Ovary (tissue), 9 donors: ENCODE measurements around the gene TMEM232. TPM values are rescaled to one million over a fixed set of nuclear protein-coding genes. Genes with fewer than 3 reads are reported as not detected.

ENCODE experiments used
- DNase-seq, 5 donors: peaks; one replicate each; pipeline ENCODE4 v3.0.0-alpha.2; 2019 to 2020
- H3K27ac ChIP-seq, 2 donors: fragments of 200-600 bp; one replicate each; pipeline versions ENCODE4 v1.5.1 to v1.8.0; 2019 to 2022
- H3K27me3 ChIP-seq: fragments of 200-600 bp; one replicate; pipeline ENCODE4 v1.8.0; 2022
- H3K36me3 ChIP-seq: fragments of 200-600 bp; sonication (generic); one replicate; pipeline ENCODE4 v1.5.1; 2019
- H3K4me1 ChIP-seq: one replicate; pipeline ENCODE4 v1.8.1; 2013; ENCODE audit warnings: mild to moderate bottlenecking, moderate library complexity; ENCODE audit not compliant: insufficient read depth
- H3K4me3 ChIP-seq: fragments of 200-600 bp; sonication (generic); one replicate; pipeline ENCODE4 v1.5.1; 2017
- H3K9me3 ChIP-seq, 2 donors: fragments of 200-600 bp in 1 of 2; sonication (generic) in 1 of 2; one replicate each; pipeline versions ENCODE4 v1.5.1 to v1.8.1; 2013 to 2019; ENCODE audit warnings: mild to moderate bottlenecking in 1 of 2, moderate library complexity in 1 of 2
- EP300 ChIP-seq: sonication (generic); formaldehyde crosslinking; IDR thresholded peaks from one replicate; pipeline ENCODE4 v1.6.1; 2017; ENCODE audit warnings: antibody characterized with exemption
- POLR2A ChIP-seq: fragments of 450-650 bp; IDR thresholded peaks from one replicate; pipeline ENCODE4 v1.6.1; 2017; ENCODE audit warnings: antibody characterized with exemption, mild to moderate bottlenecking, moderate library complexity
- WGBS, 3 donors: extraction: QIAGEN DNeasy Blood & Tissue Kit in 1 of 3; methylation state at CpG; one replicate each; pipeline versions ENCODE4 v1.1.5 to v1.1.7; 2013 to 2017; 5-methylcytosine and 5-hydroxymethylcytosine counted together
- intact Hi-C, 4 donors: fragments of 100-400 bp; cut with DNase I; formaldehyde crosslinking; loops; one replicate each; pipeline versions ENCODE4 v1.11.0 to v1.15.1; 2022 to 2023
- polyA plus RNA-seq, 2 donors: library from polyadenylated mRNA; stranded (reverse); fragments of 200-250 nt in 1 of 2; fragments of 350-450 nt in 1 of 2; fragmentation: Illumina TruSeq in 1 of 2; extraction: RNeasy Lipid Tissue Mini Kit (QIAGEN cat#74804) in 1 of 2; gene quantifications; one replicate each; pipeline ENCODE4 v1.2.3, GENCODE V29; 2013 to 2014
- total RNA-seq, 7 donors: library from RNA; depleted of rRNA in 2 of 7; stranded (reverse); fragments of >200 nt in 2 of 7; fragmentation: NEBNext Ultra II Directional in 3 of 7; extraction: Animal tissue kit (Norgen Biotek cat#: 25700) in 3 of 7; gene quantifications; one replicate each; pipeline versions ENCODE4 v1.1.0 to v1.2.4, GENCODE V29; 2016 to 2023
- TF ChIP-seq, protein P1 (sequence below), 3 donors: fragments of 450-650 bp in 2 of 3; fragments of 200-600 bp in 1 of 3; IDR thresholded peaks; one replicate each; pipeline versions ENCODE4 v1.5.1 to v1.8.0; 2016 to 2022; ENCODE audit warnings: antibody characterized with exemption in 3 of 3, mild to moderate bottlenecking in 1 of 3
- donor health status: DM: no; HTN: no; CAD: no; lungs with moderate emphysema.
- donor health status: DM: no; HTN: no; CAD: no.
- donor health status: Bipolar disorder and iron deficiency.
- donor health status: DM: yes; HTN: yes; CAD: no.
- donor health status: DM: no; HTN: no; CAD: no.
- donor health status: DM: yes; HTN: yes; CAD: no.

The TMEM232 gene
- total and polyA plus RNA-seq, 9 donors = 0.70 to 23.6 (median 2.8) TPM

DNA sequence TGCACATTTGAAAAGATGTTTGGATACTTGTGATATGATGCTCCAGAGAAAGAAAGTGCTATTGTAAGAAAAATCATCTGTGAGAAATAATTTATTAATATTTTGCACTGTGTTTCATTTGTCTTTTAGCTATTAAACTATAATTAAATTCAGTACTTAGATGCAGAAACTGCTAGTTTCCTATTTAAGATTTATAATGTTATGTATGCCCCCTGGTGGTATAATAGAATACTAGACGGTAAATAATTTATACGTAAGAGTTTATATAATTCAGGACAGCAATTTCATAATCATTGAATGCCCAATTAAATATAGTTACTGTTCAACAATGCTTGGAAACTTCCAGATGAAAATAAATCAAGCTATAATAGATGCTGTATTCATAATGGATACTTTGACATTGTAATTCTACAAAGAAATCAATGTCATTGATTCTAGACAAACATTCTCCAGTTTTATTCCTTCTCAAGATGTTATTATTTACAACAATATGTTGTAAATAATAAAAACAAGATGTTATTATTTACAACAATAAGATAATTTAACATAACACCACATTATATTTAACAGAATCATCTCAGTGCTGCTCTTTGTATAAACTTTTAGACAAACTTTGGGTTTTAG, 101.0 kb downstream of the TMEM232 start:
- H3K27ac ChIP-seq = no peak overlapping the region
- H3K4me1 ChIP-seq = no peaks in the 10 kb centered on the region
- intact Hi-C loops = no loop called here
- 1 to 2% (median 2%) methylated on average over 2 of the region's 2 CpGs for WGBS, 3 donors
- H3K9me3 ChIP-seq = no peaks in the 10 kb centered on the region
- no peak overlapping the region for H3K4me3 ChIP-seq
- no peaks in the 10 kb centered on the region for H3K27me3 ChIP-seq
- no peaks in the 10 kb centered on the region for H3K36me3 ChIP-seq
- no peak for DNase-seq
- TF ChIP-seq, protein P1, sequence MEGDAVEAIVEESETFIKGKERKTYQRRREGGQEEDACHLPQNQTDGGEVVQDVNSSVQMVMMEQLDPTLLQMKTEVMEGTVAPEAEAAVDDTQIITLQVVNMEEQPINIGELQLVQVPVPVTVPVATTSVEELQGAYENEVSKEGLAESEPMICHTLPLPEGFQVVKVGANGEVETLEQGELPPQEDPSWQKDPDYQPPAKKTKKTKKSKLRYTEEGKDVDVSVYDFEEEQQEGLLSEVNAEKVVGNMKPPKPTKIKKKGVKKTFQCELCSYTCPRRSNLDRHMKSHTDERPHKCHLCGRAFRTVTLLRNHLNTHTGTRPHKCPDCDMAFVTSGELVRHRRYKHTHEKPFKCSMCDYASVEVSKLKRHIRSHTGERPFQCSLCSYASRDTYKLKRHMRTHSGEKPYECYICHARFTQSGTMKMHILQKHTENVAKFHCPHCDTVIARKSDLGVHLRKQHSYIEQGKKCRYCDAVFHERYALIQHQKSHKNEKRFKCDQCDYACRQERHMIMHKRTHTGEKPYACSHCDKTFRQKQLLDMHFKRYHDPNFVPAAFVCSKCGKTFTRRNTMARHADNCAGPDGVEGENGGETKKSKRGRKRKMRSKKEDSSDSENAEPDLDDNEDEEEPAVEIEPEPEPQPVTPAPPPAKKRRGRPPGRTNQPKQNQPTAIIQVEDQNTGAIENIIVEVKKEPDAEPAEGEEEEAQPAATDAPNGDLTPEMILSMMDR (IDR thresholded peaks at IDR 0.05) = peak in 1 of 3 donors; percentile 32
- TF ChIP-seq POLR2A = no peak

DNA sequence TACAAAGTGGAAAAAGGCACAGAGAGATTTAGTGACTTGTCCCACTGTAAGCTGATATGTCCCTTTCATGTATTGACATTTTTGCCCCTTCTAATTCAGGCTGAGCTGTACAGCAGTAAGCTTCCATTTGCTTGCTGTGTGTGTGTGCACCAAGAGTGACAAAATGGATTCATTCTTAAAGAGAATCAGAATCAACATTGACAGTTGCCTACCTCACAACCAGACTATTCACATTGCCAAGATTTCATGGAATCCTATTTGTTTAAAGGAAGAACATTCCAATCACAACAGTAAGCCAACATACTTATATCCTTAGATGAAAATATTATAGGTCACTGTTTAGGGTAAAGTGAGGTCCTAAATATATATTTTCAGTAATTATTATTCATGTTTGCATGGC, 102.6 kb downstream of the TMEM232 start:
- no peaks in the 10 kb centered on the region for H3K4me1 ChIP-seq
- H3K36me3 ChIP-seq = no peaks in the 10 kb centered on the region
- TF ChIP-seq, protein P1 (IDR thresholded peaks at IDR 0.05) = no peak
- TF ChIP-seq POLR2A = no peak
- no peak for TF ChIP-seq EP300
- H3K27ac ChIP-seq = no peak overlapping the region
- no peak for DNase-seq
- H3K4me3 ChIP-seq = no peak overlapping the region
- no peaks in the 10 kb centered on the region for H3K27me3 ChIP-seq
- intact Hi-C loops = no loop called here
- no peaks in the 10 kb centered on the region for H3K9me3 ChIP-seq

DNA sequence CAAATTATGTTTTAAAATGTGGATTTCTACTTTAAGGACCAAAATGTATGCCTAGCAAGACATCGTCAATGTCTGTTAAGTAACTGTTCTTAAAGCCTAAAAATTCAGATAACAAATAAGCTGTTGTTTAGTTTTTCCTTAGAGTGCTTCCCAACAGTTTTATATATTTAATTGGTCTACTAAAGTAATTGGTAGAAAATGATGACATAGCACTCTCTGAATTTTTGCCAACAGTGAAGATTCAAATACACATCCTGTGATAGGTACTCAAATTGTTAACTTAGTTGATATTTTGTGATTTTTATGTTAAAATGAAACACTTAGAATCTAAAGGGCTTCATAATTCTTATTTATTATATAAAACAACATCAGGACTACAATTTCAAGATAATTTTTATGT, 107.5 kb downstream of the TMEM232 start:
- H3K27ac ChIP-seq = no peak overlapping the region
- H3K36me3 ChIP-seq = no peaks in the 10 kb centered on the region
- no peak for DNase-seq
- no peak overlapping the region for H3K4me3 ChIP-seq
- 58 to 76% (median 66%) methylated on average over 1 of the region's 1 CpG for WGBS, 3 donors
- no peaks in the 10 kb centered on the region for H3K4me1 ChIP-seq
- intact Hi-C loops = no loop called here
- no peaks in the 10 kb centered on the region for H3K27me3 ChIP-seq
- TF ChIP-seq POLR2A = no peak
- TF ChIP-seq, protein P1 (IDR thresholded peaks at IDR 0.05) = no peak
- no peak for TF ChIP-seq EP300
- H3K9me3 ChIP-seq = no peaks in the 10 kb centered on the region

DNA sequence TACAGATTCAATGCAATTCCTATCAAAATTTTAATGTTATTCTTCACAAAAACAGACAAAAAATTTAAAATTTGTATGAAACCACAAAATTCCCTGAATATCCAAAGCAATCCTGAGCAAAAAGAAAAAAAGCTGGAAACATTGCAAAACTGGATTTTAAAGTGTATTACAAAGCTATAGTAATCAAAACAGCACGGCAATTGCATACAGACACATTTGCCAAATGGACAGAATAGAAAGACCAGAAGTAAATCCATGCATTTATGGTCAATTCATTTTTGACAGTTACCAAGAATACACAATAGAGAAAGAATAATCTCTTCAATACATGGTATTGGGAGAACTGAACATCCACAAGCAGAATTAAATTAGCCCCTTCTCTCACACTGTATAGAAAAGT, 110.5 kb downstream of the TMEM232 start:
- 89 to 96% (median 93%) methylated on average over 1 of the region's 1 CpG for WGBS, 3 donors
- Histone ChIP-seq H3K4me3 (no peak overlapping the region), H3K4me1 (no peaks in the 10 kb centered on the region), H3K36me3 (no peaks in the 10 kb centered on the region), H3K27me3 (no peaks in the 10 kb centered on the region), H3K9me3 (no peaks in the 10 kb centered on the region), H3K27ac (no peak overlapping the region)
- TF ChIP-seq, protein P1 (IDR thresholded peaks at IDR 0.05) = no peak
- TF ChIP-seq POLR2A (no peak), EP300 (no peak)
- no peak for DNase-seq
- intact Hi-C loops = no loop called here
